Panc1 (cell line): ENCODE data around the gene MAGEB17. TPM values are rescaled to one million over a fixed set of nuclear protein-coding genes. Genes with fewer than 3 reads are reported as not detected.

Experiments used
- ATAC-seq: fragments of 200-7000 bp; cut with Tn5 transposase; 2 replicates; pipeline ENCODE4 v1.9.1; 2020; ENCODE audit warnings: mild to moderate bottlenecking, moderate library complexity
- BruUV-seq: library from RNA; stranded (reverse); fragments of 400-500 nt; replicated peaks from 2 replicates; lab custom pipeline; 2021; lab: Mats Ljungman, UMichigan
- CTCF ChIA-PET: fragments of 300-600 bp; sonication (Branson Sonifier 250); formaldehyde crosslinking; loops from one replicate; lab custom pipeline; 2022; ENCODE audit warnings: antibody characterized with exemption; lab: Charles Lee
- POLR2A ChIA-PET: fragments of 300-600 bp; sonication (Branson Sonifier 250); formaldehyde crosslinking; loops from one replicate; lab custom pipeline; 2022; ENCODE audit warnings: antibody characterized with exemption; lab: Charles Lee
- DNase-seq: peaks from one replicate; pipeline ENCODE4 v3.0.0-alpha.2; 2010; ENCODE audit warnings: low read depth, low spot score
- H3K27ac ChIP-seq: 2 replicates; pipeline ENCODE4 v1.5.1; 2011; ENCODE audit warnings: mild to moderate bottlenecking, low read length, inconsistent platforms
- H3K27me3 ChIP-seq: fragments of 200-500 bp; sonication (Bioruptor generic); 2 replicates; pipeline ENCODE4 v1.6.0; 2014; ENCODE audit warnings: low read length, inconsistent platforms; ENCODE audit not compliant: control insufficient read depth, insufficient read depth
- H3K36me3 ChIP-seq: fragments of 200-500 bp; sonication (Bioruptor generic); 2 replicates; pipeline ENCODE4 v1.5.1; 2014; ENCODE audit warnings: inconsistent platforms, mild to moderate bottlenecking, low read length, moderate library complexity; ENCODE audit not compliant: control insufficient read depth, insufficient read depth
- H3K4me1 ChIP-seq: 2 replicates; pipeline ENCODE4 v1.5.1; 2011; ENCODE audit warnings: inconsistent platforms, mild to moderate bottlenecking, low read length, moderate library complexity; ENCODE audit not compliant: control insufficient read depth, insufficient read depth
- H3K4me3 ChIP-seq, 2 experiments: 2 replicates each; pipeline ENCODE4 v1.5.1; 2011 to 2012; ENCODE audit warnings: low read depth in 2 of 2, low read length in 2 of 2, mild to moderate bottlenecking in 2 of 2, inconsistent platforms in 1 of 2, moderate library complexity in 1 of 2
- H3K9me3 ChIP-seq: fragments of 200-500 bp; sonication (Bioruptor generic); 2 replicates; pipeline ENCODE4 v1.5.1; 2014; ENCODE audit warnings: low read depth, mild to moderate bottlenecking, inconsistent platforms, low read length, moderate library complexity; ENCODE audit not compliant: control insufficient read depth, insufficient read depth
- POLR2AphosphoS5 ChIP-seq: IDR thresholded peaks from 2 replicates; pipeline ENCODE4 v1.6.1; 2012; ENCODE audit warnings: mild to moderate bottlenecking, low read depth, low read length, moderate library complexity
- SIN3A ChIP-seq: IDR thresholded peaks from 2 replicates; pipeline ENCODE4 v1.6.1; 2012; ENCODE audit warnings: low read depth, mild to moderate bottlenecking, low read length, moderate library complexity, borderline replicate concordance; ENCODE audit not compliant: insufficient read depth
- TCF7L2 ChIP-seq: IDR thresholded peaks from 2 replicates; pipeline ENCODE4 v1.6.1; 2011; ENCODE audit warnings: mild to moderate bottlenecking, low read depth, low read length, inconsistent platforms
- in situ Hi-C: cut with HindIII; loops from 2 replicates; pipeline ENCODE4 v1.10.0; 2016; ENCODE audit warnings: low sequenced_read_pairs, low pct_unique_long_range_greater_than_20kb
- intact Hi-C: fragments of 100-400 bp; cut with micrococcal nuclease; formaldehyde crosslinking; loops from one replicate; pipeline ENCODE4 v1.10.0; 2022; ENCODE audit not compliant: unreplicated experiment
- total RNA-seq: library from RNA; stranded (reverse); gene quantifications from one replicate; pipeline ENCODE4 v1.2.1, GENCODE V29; 2021; ENCODE audit not compliant: unreplicated experiment
- TF ChIP-seq, protein P1 (sequence below): fragments of 450-650 bp; IDR thresholded peaks from 2 replicates; pipeline ENCODE4 v1.5.1; 2017; ENCODE audit warnings: mild to moderate bottlenecking
- TF ChIP-seq, protein P2 (sequence below), 2 experiments: IDR thresholded peaks; 2 replicates each; pipeline ENCODE4 v1.6.1; 2011 to 2012; ENCODE audit warnings: low read depth in 2 of 2, control low read depth in 1 of 2, low read length in 1 of 2, mild to moderate bottlenecking in 1 of 2, moderate library complexity in 1 of 2; ENCODE audit not compliant: insufficient read depth in 1 of 2

MAGEB17 gene
- total RNA-seq, 1 experiment from 2014 or later, result not detected

GRCh38 chrX:16142246-16142558, 25.1 kb upstream of the MAGEB17 start:
- Histone ChIP-seq H3K9me3 (no peaks in the 10 kb centered on the region), H3K36me3 (no peaks in the 10 kb centered on the region), H3K27ac (no peak overlapping the region), H3K27me3 (no peaks in the 10 kb centered on the region), H3K4me3 (no peak overlapping the region), H3K4me1 (no peaks in the 10 kb centered on the region)
- BruUV-seq, result no TSS peak
- TF ChIP-seq, protein P1, sequence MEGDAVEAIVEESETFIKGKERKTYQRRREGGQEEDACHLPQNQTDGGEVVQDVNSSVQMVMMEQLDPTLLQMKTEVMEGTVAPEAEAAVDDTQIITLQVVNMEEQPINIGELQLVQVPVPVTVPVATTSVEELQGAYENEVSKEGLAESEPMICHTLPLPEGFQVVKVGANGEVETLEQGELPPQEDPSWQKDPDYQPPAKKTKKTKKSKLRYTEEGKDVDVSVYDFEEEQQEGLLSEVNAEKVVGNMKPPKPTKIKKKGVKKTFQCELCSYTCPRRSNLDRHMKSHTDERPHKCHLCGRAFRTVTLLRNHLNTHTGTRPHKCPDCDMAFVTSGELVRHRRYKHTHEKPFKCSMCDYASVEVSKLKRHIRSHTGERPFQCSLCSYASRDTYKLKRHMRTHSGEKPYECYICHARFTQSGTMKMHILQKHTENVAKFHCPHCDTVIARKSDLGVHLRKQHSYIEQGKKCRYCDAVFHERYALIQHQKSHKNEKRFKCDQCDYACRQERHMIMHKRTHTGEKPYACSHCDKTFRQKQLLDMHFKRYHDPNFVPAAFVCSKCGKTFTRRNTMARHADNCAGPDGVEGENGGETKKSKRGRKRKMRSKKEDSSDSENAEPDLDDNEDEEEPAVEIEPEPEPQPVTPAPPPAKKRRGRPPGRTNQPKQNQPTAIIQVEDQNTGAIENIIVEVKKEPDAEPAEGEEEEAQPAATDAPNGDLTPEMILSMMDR, result no peak
- TF ChIP-seq SIN3A, result no peak
- in situ Hi-C loops (no loop called here), intact Hi-C loops (no loop called here)
- no peak for DNase-seq
- CTCF ChIA-PET, result no interaction called here
- no peak for ATAC-seq
- POLR2A ChIA-PET, result no interaction called here

GRCh38 chrX:16143968-16144367, 23.3 kb upstream of the MAGEB17 start:
- CTCF ChIA-PET, result no interaction called here
- no peak overlapping the region for H3K4me3 ChIP-seq
- no peak for DNase-seq

More at GRCh38 chrX:16143968-16144367, 23.3 kb upstream of the MAGEB17 start:
- Histone ChIP-seq H3K27ac (no peak overlapping the region), H3K27me3 (no peaks in the 10 kb centered on the region), H3K4me1 (no peaks in the 10 kb centered on the region), H3K9me3 (no peaks in the 10 kb centered on the region), H3K36me3 (no peaks in the 10 kb centered on the region)
- intact Hi-C loops, result no loop called here
- TF ChIP-seq, protein P1, result no peak
- no peak for TF ChIP-seq TCF7L2
- no peak for TF ChIP-seq SIN3A
- TF ChIP-seq, protein P2, sequence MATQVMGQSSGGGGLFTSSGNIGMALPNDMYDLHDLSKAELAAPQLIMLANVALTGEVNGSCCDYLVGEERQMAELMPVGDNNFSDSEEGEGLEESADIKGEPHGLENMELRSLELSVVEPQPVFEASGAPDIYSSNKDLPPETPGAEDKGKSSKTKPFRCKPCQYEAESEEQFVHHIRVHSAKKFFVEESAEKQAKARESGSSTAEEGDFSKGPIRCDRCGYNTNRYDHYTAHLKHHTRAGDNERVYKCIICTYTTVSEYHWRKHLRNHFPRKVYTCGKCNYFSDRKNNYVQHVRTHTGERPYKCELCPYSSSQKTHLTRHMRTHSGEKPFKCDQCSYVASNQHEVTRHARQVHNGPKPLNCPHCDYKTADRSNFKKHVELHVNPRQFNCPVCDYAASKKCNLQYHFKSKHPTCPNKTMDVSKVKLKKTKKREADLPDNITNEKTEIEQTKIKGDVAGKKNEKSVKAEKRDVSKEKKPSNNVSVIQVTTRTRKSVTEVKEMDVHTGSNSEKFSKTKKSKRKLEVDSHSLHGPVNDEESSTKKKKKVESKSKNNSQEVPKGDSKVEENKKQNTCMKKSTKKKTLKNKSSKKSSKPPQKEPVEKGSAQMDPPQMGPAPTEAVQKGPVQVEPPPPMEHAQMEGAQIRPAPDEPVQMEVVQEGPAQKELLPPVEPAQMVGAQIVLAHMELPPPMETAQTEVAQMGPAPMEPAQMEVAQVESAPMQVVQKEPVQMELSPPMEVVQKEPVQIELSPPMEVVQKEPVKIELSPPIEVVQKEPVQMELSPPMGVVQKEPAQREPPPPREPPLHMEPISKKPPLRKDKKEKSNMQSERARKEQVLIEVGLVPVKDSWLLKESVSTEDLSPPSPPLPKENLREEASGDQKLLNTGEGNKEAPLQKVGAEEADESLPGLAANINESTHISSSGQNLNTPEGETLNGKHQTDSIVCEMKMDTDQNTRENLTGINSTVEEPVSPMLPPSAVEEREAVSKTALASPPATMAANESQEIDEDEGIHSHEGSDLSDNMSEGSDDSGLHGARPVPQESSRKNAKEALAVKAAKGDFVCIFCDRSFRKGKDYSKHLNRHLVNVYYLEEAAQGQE (IDR thresholded peaks at IDR 0.05; ENCODE audit: insufficient read depth in 1 of 2, low read depth in 2 of 2, low read length in 1 of 2), result no peak
- no peak for TF ChIP-seq POLR2AphosphoS5
- POLR2A ChIA-PET, result no interaction called here
- BruUV-seq, result no TSS peak
- in situ Hi-C loops, result no loop called here
- no peak for ATAC-seq
